Activated naive CD8-positive, alpha-beta T cell treated with anti-CD3 and anti-CD28 coated beads for 36 hours (primary cell): ENCODE results near the gene ZFP36. TPM values are rescaled to one million over a fixed set of nuclear protein-coding genes. Genes with fewer than 3 reads are reported as not detected.
A peak's percentile ranks its signal among the peaks of the same experiment; 100 is the strongest.

Experiments
- DNase-seq: peaks from one replicate; pipeline ENCODE4 v3.0.0; 2021
- H3K27ac Mint-ChIP-seq: one replicate; pipeline ENCODE4 v1.8.0; 2022; ENCODE audit warnings: mild to moderate bottlenecking, moderate library complexity, mixed read lengths
- H3K27me3 Mint-ChIP-seq: one replicate; pipeline ENCODE4 v1.8.0; 2022; ENCODE audit warnings: mild to moderate bottlenecking, mixed read lengths
- H3K36me3 Mint-ChIP-seq: one replicate; pipeline ENCODE4 v1.8.0; 2021; ENCODE audit warnings: mild to moderate bottlenecking, mixed read lengths
- H3K4me1 Mint-ChIP-seq: one replicate; pipeline ENCODE4 v1.8.0; 2021; ENCODE audit warnings: mixed read lengths
- H3K4me3 Mint-ChIP-seq: one replicate; pipeline ENCODE4 v1.8.0; 2022; ENCODE audit warnings: mild to moderate bottlenecking, moderate library complexity, mixed read lengths
- H3K9me3 Mint-ChIP-seq: one replicate; pipeline ENCODE4 v1.8.0; 2022; ENCODE audit warnings: mixed read lengths
- total RNA-seq, 2 experiments: library from RNA; stranded (reverse); gene quantifications; one replicate each; pipeline ENCODE4 v1.2.3, GENCODE V29; 2021

ZFP36 gene
- total RNA-seq, 2 experiments from 2014 or later = 15.5 to 15.6 TPM

GRCh38 chr19:39416152-39417120 is 9.8 kb downstream of the ZFP36 start:
- Mint-ChIP-seq H3K27me3 (peaks cover 4% of the 10 kb centered on the region), H3K4me1 (peaks cover 14% of the 10 kb centered on the region), H3K9me3 (no peaks in the 10 kb centered on the region), H3K36me3 (peaks cover 4% of the 10 kb centered on the region), H3K4me3 (no peak overlapping the region), H3K27ac (no peak overlapping the region)
- DNase-seq = no peak

GRCh38 chr19:39417463-39418181 is 11.0 kb downstream of the ZFP36 start:
- Mint-ChIP-seq H3K27me3 (no peaks in the 10 kb centered on the region), H3K4me3 (no peak overlapping the region), H3K36me3 (peaks cover 6% of the 10 kb centered on the region), H3K4me1 (peaks cover 8% of the 10 kb centered on the region), H3K27ac (no peak overlapping the region), H3K9me3 (no peaks in the 10 kb centered on the region)
- no peak for DNase-seq

- no peak for DNase-seq
- no peaks in the 10 kb centered on the region for H3K9me3 Mint-ChIP-seq
- H3K4me3 Mint-ChIP-seq = no peak overlapping the region
- H3K4me1 Mint-ChIP-seq = peaks cover 3% of the 10 kb centered on the region
- no peak overlapping the region for H3K27ac Mint-ChIP-seq
- H3K36me3 Mint-ChIP-seq = peaks cover 8% of the 10 kb centered on the region
- H3K27me3 Mint-ChIP-seq = no peaks in the 10 kb centered on the region
Observed at GRCh38 chr19:39419003-39419402, 12.4 kb downstream of the ZFP36 start.

GRCh38 chr19:39420769-39421168 is 14.1 kb downstream of the ZFP36 start:
- no peak overlapping the region for H3K4me3 Mint-ChIP-seq
- peaks cover 6% of the 10 kb centered on the region for H3K36me3 Mint-ChIP-seq
- no peaks in the 10 kb centered on the region for H3K9me3 Mint-ChIP-seq
- no peak overlapping the region for H3K27ac Mint-ChIP-seq
- DNase-seq = no peak
- H3K4me1 Mint-ChIP-seq = no peaks in the 10 kb centered on the region
- no peaks in the 10 kb centered on the region for H3K27me3 Mint-ChIP-seq

GRCh38 chr19:39422020-39422419 is 15.4 kb downstream of the ZFP36 start:
- DNase-seq = no peak
- Mint-ChIP-seq H3K27ac (no peak overlapping the region), H3K4me1 (no peaks in the 10 kb centered on the region), H3K27me3 (no peaks in the 10 kb centered on the region), H3K36me3 (peaks cover 6% of the 10 kb centered on the region), H3K4me3 (no peak overlapping the region), H3K9me3 (no peaks in the 10 kb centered on the region)

- DNase-seq = no peak
- H3K27ac Mint-ChIP-seq = no peak overlapping the region
- no peaks in the 10 kb centered on the region for H3K27me3 Mint-ChIP-seq
- no peaks in the 10 kb centered on the region for H3K4me1 Mint-ChIP-seq
- H3K9me3 Mint-ChIP-seq = no peaks in the 10 kb centered on the region
- H3K4me3 Mint-ChIP-seq = no peak overlapping the region
- H3K36me3 Mint-ChIP-seq = peaks cover 6% of the 10 kb centered on the region
Observed at GRCh38 chr19:39423258-39424086, 16.8 kb downstream of the ZFP36 start.

GRCh38 chr19:39424934-39425333 is 18.3 kb downstream of the ZFP36 start:
- Mint-ChIP-seq H3K9me3 (no peaks in the 10 kb centered on the region), H3K4me3 (no peak overlapping the region), H3K27me3 (no peaks in the 10 kb centered on the region), H3K4me1 (no peaks in the 10 kb centered on the region), H3K27ac (no peak overlapping the region), H3K36me3 (peaks cover 6% of the 10 kb centered on the region)
- no peak for DNase-seq

- Mint-ChIP-seq H3K36me3 (peaks cover 4% of the 10 kb centered on the region), H3K27me3 (no peaks in the 10 kb centered on the region), H3K4me3 (no peak overlapping the region), H3K9me3 (no peaks in the 10 kb centered on the region), H3K27ac (no peak overlapping the region), H3K4me1 (peaks cover 5% of the 10 kb centered on the region)
- no peak for DNase-seq
Observed at GRCh38 chr19:39425744-39426143, 19.1 kb downstream of the ZFP36 start.

GRCh38 chr19:39426170-39426569 is 19.5 kb downstream of the ZFP36 start:
- Mint-ChIP-seq H3K4me3 (no peak overlapping the region), H3K36me3 (peaks cover 4% of the 10 kb centered on the region), H3K27me3 (no peaks in the 10 kb centered on the region), H3K27ac (no peak overlapping the region), H3K4me1 (peaks cover 9% of the 10 kb centered on the region), H3K9me3 (no peaks in the 10 kb centered on the region)
- no peak for DNase-seq

GRCh38 chr19:39427707-39428106 is 21.1 kb downstream of the ZFP36 start:
- Mint-ChIP-seq H3K4me3 (no peak overlapping the region), H3K9me3 (no peaks in the 10 kb centered on the region)

GRCh38 chr19:39428283-39429112 is 21.9 kb downstream of the ZFP36 start:
- no peaks in the 10 kb centered on the region for H3K9me3 Mint-ChIP-seq
- no peak for DNase-seq
- H3K27ac Mint-ChIP-seq = no peak overlapping the region
- H3K4me3 Mint-ChIP-seq = no peak overlapping the region
- H3K27me3 Mint-ChIP-seq = no peaks in the 10 kb centered on the region
- peaks cover 12% of the 10 kb centered on the region for H3K36me3 Mint-ChIP-seq
- H3K4me1 Mint-ChIP-seq = peaks cover 23% of the 10 kb centered on the region

More at GRCh38 chr19:39427707-39428106, 21.1 kb downstream of the ZFP36 start:
- Mint-ChIP-seq H3K27ac (no peak overlapping the region), H3K27me3 (no peaks in the 10 kb centered on the region), H3K4me1 (peaks cover 15% of the 10 kb centered on the region), H3K36me3 (peaks cover 6% of the 10 kb centered on the region)
- DNase-seq = no peak

- DNase-seq = peak; percentile 54
- peak overlapping the region; percentile 22 for H3K4me3 Mint-ChIP-seq
Observed at GRCh38 chr19:39430675-39431593, 24.3 kb downstream of the ZFP36 start.

GRCh38 chr19:39432677-39433025 is 26.0 kb downstream of the ZFP36 start:
- Mint-ChIP-seq H3K4me1 (peaks cover 40% of the 10 kb centered on the region), H3K4me3 (peak overlapping the region; percentile 100), H3K27me3 (peaks cover 9% of the 10 kb centered on the region), H3K27ac (peak overlapping the region; percentile 100), H3K36me3 (peaks cover 36% of the 10 kb centered on the region), H3K9me3 (no peaks in the 10 kb centered on the region)
- DNase-seq = no peak

More at GRCh38 chr19:39430675-39431593, 24.3 kb downstream of the ZFP36 start:
- H3K36me3 Mint-ChIP-seq = peaks cover 36% of the 10 kb centered on the region
- H3K27me3 Mint-ChIP-seq = peaks cover 7% of the 10 kb centered on the region
- H3K4me1 Mint-ChIP-seq = peaks cover 34% of the 10 kb centered on the region
- peak overlapping the region; percentile 86 for H3K27ac Mint-ChIP-seq
- no peaks in the 10 kb centered on the region for H3K9me3 Mint-ChIP-seq
